OCI-LY3 (cell line): ENCODE results near the gene EPHB1.

ENCODE experiments used
- EZH2phosphoT487 ChIP-seq: fragments of 200-600 bp; shearing (Covaris generic); IDR thresholded peaks from 2 replicates; pipeline ENCODE4 v1.6.1; 2018; ENCODE audit warnings: antibody characterized with exemption, mixed run types, low read depth
- TF ChIP-seq, protein P1 (sequence below): fragments of 200-600, 300-600 bp; sonication (generic); IDR thresholded peaks from 2 replicates; pipeline ENCODE4 v1.5.1; 2014; ENCODE audit warnings: antibody characterized with exemption, low read length, low read depth

DNA sequence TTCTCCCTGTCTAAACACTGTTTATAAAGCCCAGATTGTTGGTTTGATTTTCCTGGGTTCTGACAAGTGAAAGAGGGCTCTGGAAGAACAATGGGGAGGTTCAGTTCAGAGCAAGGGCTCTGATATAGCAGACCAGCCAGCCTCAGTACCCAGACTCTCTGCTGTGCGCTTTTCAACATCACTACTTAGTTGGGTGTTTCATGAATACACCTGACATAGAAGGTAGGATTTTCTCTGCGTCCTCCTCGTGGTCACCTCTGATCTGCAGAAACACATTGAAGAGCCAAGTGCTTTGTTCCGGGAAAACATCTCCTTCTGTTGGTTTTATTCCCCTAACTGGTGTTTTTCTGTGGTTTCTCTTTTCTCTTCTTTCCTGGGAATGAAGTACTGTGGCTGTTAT is 99.5 kb downstream of the EPHB1 start:
- TF ChIP-seq, protein P1, sequence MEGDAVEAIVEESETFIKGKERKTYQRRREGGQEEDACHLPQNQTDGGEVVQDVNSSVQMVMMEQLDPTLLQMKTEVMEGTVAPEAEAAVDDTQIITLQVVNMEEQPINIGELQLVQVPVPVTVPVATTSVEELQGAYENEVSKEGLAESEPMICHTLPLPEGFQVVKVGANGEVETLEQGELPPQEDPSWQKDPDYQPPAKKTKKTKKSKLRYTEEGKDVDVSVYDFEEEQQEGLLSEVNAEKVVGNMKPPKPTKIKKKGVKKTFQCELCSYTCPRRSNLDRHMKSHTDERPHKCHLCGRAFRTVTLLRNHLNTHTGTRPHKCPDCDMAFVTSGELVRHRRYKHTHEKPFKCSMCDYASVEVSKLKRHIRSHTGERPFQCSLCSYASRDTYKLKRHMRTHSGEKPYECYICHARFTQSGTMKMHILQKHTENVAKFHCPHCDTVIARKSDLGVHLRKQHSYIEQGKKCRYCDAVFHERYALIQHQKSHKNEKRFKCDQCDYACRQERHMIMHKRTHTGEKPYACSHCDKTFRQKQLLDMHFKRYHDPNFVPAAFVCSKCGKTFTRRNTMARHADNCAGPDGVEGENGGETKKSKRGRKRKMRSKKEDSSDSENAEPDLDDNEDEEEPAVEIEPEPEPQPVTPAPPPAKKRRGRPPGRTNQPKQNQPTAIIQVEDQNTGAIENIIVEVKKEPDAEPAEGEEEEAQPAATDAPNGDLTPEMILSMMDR: no peak
- TF ChIP-seq EZH2phosphoT487: no peak
